K562 (cell line): Measurements from ENCODE around the gene FBXW7. TPM values are rescaled to one million over a fixed set of nuclear protein-coding genes. Genes with fewer than 3 reads are reported as not detected.

ENCODE experiments used
- GTF2A2 ChIP-seq: IDR thresholded peaks from 2 replicates; pipeline ENCODE4 v1.6.1; 2016; ENCODE audit warnings: mild to moderate bottlenecking, missing genetic modification characterization, missing compliant biosample characterization
- HINFP ChIP-seq: fragments of 450-650 bp; conservative IDR thresholded peaks from 2 replicates; pipeline ENCODE4 v1.6.1; 2016; ENCODE audit warnings: missing genetic modification characterization, low read depth, mild to moderate bottlenecking, control low read depth, missing compliant biosample characterization
- RREB1 ChIP-seq: fragments of 250-450 bp; sonication (Bioruptor Pico); IDR thresholded peaks from 2 replicates; pipeline ENCODE4 v1.4.0; 2020
- SIN3B ChIP-seq: fragments of 450-650 bp; IDR thresholded peaks from 2 replicates; pipeline ENCODE4 v1.6.1; 2017; ENCODE audit warnings: low read depth, mild to moderate bottlenecking, moderate library complexity
- SMARCB1 ChIP-seq: IDR thresholded peaks from 2 replicates; pipeline ENCODE4 v1.6.1; 2011; ENCODE audit warnings: improper control_type of control experiment, low read depth; ENCODE audit not compliant: insufficient read length
- SNAPC5 ChIP-seq: fragments of 250-450 bp; sonication (Bioruptor Pico); IDR thresholded peaks from 2 replicates; pipeline ENCODE4 v1.8.0; 2021; ENCODE audit warnings: moderate library complexity, mild to moderate bottlenecking, inconsistent platforms
- ZFPM2 ChIP-seq: fragments of 250-450 bp; sonication (Bioruptor Pico); IDR thresholded peaks from 2 replicates; pipeline ENCODE4 v1.5.1; 2022; ENCODE audit warnings: mild to moderate bottlenecking
- polyA plus RNA-seq, 8 experiments: library from polyadenylated mRNA; depleted of rRNA in 4 of 8; stranded (reverse) in 5 of 8; unstranded in 3 of 8; fragments of >200 nt; fragmentation: Nextera tagmentation in 2 of 8; fragmentation: Illumina TruSeq in 1 of 8; extraction: Ambion mirVana in 2 of 8; extraction: Trizol in 1 of 8; gene quantifications; 2 replicates each; pipeline versions ENCODE4 v1.2.1 to v1.2.3, GENCODE V29; 2011 to 2014; ENCODE audit warnings: inconsistent platforms in 1 of 8, missing spikeins in 1 of 8
- total RNA-seq, 7 experiments: library from RNA; depleted of rRNA in 6 of 7; stranded (reverse); fragments of >200 nt in 6 of 7; fragmentation: Illumina TruSeq in 2 of 7; extraction: Trizol in 2 of 7; gene quantifications; 2 replicates each; pipeline versions ENCODE4 v1.2.1 to v1.2.3, GENCODE V29; 2011 to 2021; ENCODE audit warnings: low replicate concordance in 1 of 7
- TF ChIP-seq, protein P1 (sequence below), 2 experiments: fragments of 450-650 bp in 1 of 2; sonication (generic) in 1 of 2; formaldehyde crosslinking in 1 of 2; IDR thresholded peaks; 2 replicates each; pipeline versions ENCODE4 v1.7.1 to v1.9.0; 2016 to 2022; ENCODE audit warnings: inconsistent platforms in 1 of 2, mild to moderate bottlenecking in 1 of 2, missing genetic modification reagents in 1 of 2

FBXW7 gene
- total and polyA plus RNA-seq, 9 of the 15 experiments (the other 6 are each of a cell fraction or from before 2014, with no cell fraction given), result 6.8 to 44.2 (median 16.4) TPM

DNA sequence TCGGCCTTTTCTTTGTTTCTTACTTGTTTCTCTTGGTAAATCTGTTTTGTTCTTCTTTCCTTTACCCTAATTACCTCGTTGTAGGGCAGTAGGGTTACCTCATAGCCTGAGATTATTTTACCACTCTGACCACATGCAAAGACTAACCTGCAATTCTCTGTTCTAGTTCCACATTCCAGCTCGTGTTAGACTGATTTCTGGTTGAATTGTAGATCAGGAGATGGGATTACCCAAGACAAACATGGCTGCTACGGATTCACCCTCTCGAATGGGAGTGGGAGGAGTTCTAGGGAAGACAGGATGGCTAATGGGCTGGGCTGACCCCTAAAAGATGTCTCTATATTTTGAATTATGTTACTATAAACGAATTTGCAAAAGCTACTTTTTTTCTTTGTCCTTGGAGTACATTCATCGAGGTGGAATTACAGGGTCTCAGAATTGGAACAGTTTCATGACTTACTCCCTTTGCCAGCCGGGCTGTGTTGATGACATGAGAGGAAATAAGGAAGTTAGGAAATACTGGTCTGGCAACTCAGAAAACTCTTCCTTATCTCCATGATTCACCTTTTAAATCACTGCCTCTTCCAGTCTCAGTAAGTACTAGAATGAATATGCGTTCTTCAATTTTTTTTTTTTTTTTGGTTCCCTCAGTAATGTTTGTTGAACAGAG lies 36.7 kb upstream of the FBXW7 start (continued):
- no peak for TF ChIP-seq ZFPM2 (CRISPR knock-in tag)
- no peak for TF ChIP-seq SMARCB1
- TF ChIP-seq SNAPC5, result no peak
- no peak for TF ChIP-seq RREB1 (CRISPR knock-in tag)
- no peak for TF ChIP-seq SIN3B
- TF ChIP-seq, protein P1, sequence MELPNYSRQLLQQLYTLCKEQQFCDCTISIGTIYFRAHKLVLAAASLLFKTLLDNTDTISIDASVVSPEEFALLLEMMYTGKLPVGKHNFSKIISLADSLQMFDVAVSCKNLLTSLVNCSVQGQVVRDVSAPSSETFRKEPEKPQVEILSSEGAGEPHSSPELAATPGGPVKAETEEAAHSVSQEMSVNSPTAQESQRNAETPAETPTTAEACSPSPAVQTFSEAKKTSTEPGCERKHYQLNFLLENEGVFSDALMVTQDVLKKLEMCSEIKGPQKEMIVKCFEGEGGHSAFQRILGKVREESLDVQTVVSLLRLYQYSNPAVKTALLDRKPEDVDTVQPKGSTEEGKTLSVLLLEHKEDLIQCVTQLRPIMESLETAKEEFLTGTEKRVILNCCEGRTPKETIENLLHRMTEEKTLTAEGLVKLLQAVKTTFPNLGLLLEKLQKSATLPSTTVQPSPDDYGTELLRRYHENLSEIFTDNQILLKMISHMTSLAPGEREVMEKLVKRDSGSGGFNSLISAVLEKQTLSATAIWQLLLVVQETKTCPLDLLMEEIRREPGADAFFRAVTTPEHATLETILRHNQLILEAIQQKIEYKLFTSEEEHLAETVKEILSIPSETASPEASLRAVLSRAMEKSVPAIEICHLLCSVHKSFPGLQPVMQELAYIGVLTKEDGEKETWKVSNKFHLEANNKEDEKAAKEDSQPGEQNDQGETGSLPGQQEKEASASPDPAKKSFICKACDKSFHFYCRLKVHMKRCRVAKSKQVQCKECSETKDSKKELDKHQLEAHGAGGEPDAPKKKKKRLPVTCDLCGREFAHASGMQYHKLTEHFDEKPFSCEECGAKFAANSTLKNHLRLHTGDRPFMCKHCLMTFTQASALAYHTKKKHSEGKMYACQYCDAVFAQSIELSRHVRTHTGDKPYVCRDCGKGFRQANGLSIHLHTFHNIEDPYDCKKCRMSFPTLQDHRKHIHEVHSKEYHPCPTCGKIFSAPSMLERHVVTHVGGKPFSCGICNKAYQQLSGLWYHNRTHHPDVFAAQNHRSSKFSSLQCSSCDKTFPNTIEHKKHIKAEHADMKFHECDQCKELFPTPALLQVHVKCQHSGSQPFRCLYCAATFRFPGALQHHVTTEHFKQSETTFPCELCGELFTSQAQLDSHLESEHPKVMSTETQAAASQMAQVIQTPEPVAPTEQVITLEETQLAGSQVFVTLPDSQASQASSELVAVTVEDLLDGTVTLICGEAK (IDR thresholded peaks at IDR 0.05), result 0 out of 2 replicates have a peak, but pooled peaks have one; percentile 35
- TF ChIP-seq, protein P1 (CRISPR knock-in tag; IDR thresholded peaks at IDR 0.05), result no peak
- no peak for TF ChIP-seq GTF2A2 (tag)
- TF ChIP-seq HINFP (tag), result no peak
